DOHH2 (cell line): ENCODE results near the gene DAAM1.

Source experiments
- EZH2phosphoT487 ChIP-seq: fragments of 200-600 bp; sonication (generic); IDR thresholded peaks from 2 replicates; pipeline ENCODE4 v1.6.1; 2017; ENCODE audit warnings: borderline replicate concordance, mild to moderate bottlenecking, antibody characterized with exemption, low read length, moderate library complexity, mixed read lengths
- TF ChIP-seq, protein P1 (sequence below): fragments of 200-600 bp; sonication (generic); IDR thresholded peaks from one replicate; pipeline ENCODE4 v1.5.1; 2014; ENCODE audit warnings: antibody characterized with exemption, mild to moderate bottlenecking, low read depth, low read length; ENCODE audit not compliant: poor library complexity, severe bottlenecking

DNA sequence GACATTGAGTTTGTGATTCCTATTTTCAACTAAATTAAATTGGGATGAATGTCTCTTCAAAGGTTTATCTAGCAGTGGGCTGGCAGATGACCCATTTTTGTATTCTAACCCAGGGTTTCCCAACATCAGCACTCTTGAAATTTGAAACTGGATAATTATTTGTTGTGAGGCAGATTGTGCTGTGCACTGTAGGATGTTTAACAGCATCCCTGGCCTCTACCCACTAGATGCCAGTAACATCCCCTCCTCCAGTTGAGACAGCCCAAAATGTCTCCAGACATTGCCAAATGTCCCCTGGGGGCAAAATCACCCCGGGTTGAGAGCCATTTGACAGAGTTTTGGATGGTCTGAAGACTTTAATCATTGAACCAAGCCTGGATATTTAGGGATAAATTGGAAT lies 11.1 kb downstream of the DAAM1 start:
- TF ChIP-seq, protein P1, sequence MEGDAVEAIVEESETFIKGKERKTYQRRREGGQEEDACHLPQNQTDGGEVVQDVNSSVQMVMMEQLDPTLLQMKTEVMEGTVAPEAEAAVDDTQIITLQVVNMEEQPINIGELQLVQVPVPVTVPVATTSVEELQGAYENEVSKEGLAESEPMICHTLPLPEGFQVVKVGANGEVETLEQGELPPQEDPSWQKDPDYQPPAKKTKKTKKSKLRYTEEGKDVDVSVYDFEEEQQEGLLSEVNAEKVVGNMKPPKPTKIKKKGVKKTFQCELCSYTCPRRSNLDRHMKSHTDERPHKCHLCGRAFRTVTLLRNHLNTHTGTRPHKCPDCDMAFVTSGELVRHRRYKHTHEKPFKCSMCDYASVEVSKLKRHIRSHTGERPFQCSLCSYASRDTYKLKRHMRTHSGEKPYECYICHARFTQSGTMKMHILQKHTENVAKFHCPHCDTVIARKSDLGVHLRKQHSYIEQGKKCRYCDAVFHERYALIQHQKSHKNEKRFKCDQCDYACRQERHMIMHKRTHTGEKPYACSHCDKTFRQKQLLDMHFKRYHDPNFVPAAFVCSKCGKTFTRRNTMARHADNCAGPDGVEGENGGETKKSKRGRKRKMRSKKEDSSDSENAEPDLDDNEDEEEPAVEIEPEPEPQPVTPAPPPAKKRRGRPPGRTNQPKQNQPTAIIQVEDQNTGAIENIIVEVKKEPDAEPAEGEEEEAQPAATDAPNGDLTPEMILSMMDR: no peak
- TF ChIP-seq EZH2phosphoT487: no peak
